ENCODE results near the gene VPS36.
"Not testable (repeated sequence)": the region's sequence is repeated elsewhere in the genome, so short reads cannot be mapped to it uniquely, and the experiment has no call there.

VPS36 gene

GRCh38 chr13:52377898-52378297 lies 72.5 kb downstream of the VPS36 start:
- DNase-seq (ENCODE audit: low spot score) = no peak

DNA sequence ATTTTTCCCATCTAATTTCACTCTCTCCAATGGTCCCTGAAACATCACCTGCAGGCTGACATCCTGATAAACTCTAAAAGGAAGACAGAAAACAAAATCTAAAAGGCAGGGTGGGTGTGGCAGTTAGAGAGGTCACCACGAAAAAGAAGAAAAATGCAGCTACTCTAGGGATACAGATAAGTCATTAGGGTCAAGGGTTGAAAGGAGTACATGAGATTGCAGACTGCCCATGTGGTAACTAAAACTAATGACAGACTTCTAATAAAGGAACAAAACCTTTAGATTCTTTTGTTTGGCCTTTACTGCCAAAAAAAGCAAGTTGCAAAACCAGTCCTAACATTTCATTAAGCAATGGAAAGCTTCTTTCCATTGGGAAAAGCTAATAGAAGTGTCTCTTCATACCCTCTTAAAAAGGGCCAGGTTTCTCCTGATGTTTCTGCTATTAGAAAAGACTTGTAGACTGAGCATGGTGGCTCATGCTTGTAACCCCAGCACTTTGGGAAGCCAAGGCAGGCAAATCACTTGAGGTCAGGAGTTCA lies 75.5 kb downstream of the VPS36 start:
- DNase-seq (ENCODE audit: low spot score) = no peak

DNA sequence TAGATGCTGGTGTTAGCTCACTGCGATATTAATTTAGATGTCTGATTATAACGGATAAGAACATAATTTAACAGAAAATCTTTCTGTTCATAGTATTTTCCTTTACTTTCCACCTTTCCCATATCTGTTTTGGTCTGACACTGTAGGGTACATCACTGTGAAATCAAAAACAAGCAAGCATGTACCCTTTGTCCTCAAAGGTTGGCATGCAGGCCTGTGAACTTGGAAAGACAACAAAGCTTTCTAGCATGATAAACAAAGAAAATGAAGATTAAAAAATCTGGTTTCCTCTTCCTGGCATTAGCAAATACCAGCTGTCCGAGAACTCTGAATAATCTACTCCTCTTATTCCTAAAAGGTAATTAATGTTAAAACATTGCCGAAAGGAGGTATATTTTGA lies 76.0 kb downstream of the VPS36 start:
- DNase-seq (ENCODE audit: low spot score) = no peak

GRCh38 chr13:52373277-52373676 lies 77.2 kb downstream of the VPS36 start:
- DNase-seq (ENCODE audit: low spot score) = not testable (repeated sequence)

- DNase-seq (ENCODE audit: low spot score) = no peak
Measured at GRCh38 chr13:52371736-52372247, 78.6 kb downstream of the VPS36 start.

- no peak for DNase-seq (ENCODE audit: low spot score)
Measured at GRCh38 chr13:52366291-52366690, 84.1 kb downstream of the VPS36 start.

Data from CD4-positive, alpha-beta T cell treated with Interleukin-6 at 100 ng/mL for 8 hours (primary cell).